ENCODE results near the gene PEAK1.

- TF ChIP-seq, protein P1, sequence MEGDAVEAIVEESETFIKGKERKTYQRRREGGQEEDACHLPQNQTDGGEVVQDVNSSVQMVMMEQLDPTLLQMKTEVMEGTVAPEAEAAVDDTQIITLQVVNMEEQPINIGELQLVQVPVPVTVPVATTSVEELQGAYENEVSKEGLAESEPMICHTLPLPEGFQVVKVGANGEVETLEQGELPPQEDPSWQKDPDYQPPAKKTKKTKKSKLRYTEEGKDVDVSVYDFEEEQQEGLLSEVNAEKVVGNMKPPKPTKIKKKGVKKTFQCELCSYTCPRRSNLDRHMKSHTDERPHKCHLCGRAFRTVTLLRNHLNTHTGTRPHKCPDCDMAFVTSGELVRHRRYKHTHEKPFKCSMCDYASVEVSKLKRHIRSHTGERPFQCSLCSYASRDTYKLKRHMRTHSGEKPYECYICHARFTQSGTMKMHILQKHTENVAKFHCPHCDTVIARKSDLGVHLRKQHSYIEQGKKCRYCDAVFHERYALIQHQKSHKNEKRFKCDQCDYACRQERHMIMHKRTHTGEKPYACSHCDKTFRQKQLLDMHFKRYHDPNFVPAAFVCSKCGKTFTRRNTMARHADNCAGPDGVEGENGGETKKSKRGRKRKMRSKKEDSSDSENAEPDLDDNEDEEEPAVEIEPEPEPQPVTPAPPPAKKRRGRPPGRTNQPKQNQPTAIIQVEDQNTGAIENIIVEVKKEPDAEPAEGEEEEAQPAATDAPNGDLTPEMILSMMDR (conservative IDR thresholded peaks at IDR 0.05; ENCODE audit: low read depth, low read length) = no peak
- TF ChIP-seq EZH2 (IDR thresholded peaks at IDR 0.05; ENCODE audit: borderline replicate concordance, low read depth, low read length, poor library complexity, severe bottlenecking) = no peak
These were observed 238.4 kb downstream of the PEAK1 start for GRCh38 chr15:77181305-77182074.
